Gastrocnemius medialis (tissue), 4 donors: ENCODE results near the gene USP37. TPM values are rescaled to one million over a fixed set of nuclear protein-coding genes. Genes with fewer than 3 reads are reported as not detected.
A peak's percentile ranks its signal among the peaks of the same experiment; 100 is the strongest.

ENCODE experiments used
- ATAC-seq, 2 donors: fragments of 150-250 bp; one replicate each; pipeline ENCODE4 v1.9.1; 2016
- DNase-seq, 2 donors: peaks; one replicate each; pipeline ENCODE4 v3.0.0-alpha.2; 2019
- H3K27ac ChIP-seq, 4 donors: fragments of 200-600 bp; sonication (generic); 1 replicate in 1 of 4; 2 replicates in 3 of 4; pipeline ENCODE4 v1.5.1; 2016 to 2018; ENCODE audit warnings: mild to moderate bottlenecking in 2 of 4, moderate library complexity in 1 of 4
- H3K27me3 ChIP-seq, 3 donors: fragments of 200-600 bp; sonication (generic) in 2 of 3; 1 replicate in 1 of 3; 2 replicates in 2 of 3; pipeline versions ENCODE4 v1.5.1 to v1.6.0; 2016 to 2019; ENCODE audit warnings: mild to moderate bottlenecking in 1 of 3, moderate library complexity in 1 of 3
- H3K36me3 ChIP-seq, 2 donors: fragments of 200-600 bp; sonication (generic) in 1 of 2; one replicate each; pipeline ENCODE4 v1.5.1; 2017 to 2018
- H3K4me1 ChIP-seq, 2 donors: fragments of 200-600 bp; sonication (generic) in 1 of 2; one replicate each; pipeline ENCODE4 v1.5.1; 2016 to 2017; ENCODE audit warnings: mild to moderate bottlenecking in 2 of 2
- H3K4me3 ChIP-seq, 4 donors: fragments of 200-600 bp; sonication (generic) in 3 of 4; 1 replicate in 1 of 4; 2 replicates in 3 of 4; pipeline ENCODE4 v1.5.1; 2016 to 2019; ENCODE audit warnings: mild to moderate bottlenecking in 2 of 4
- H3K9me3 ChIP-seq, 3 donors: fragments of 200-600 bp; sonication (generic) in 2 of 3; 1 replicate in 1 of 3; 2 replicates in 2 of 3; pipeline ENCODE4 v1.5.1; 2016 to 2019
- POLR2A ChIP-seq, 2 donors: fragments of 450-650 bp; IDR thresholded peaks; one replicate each; pipeline ENCODE4 v1.6.1; 2017; ENCODE audit warnings: antibody characterized with exemption in 2 of 2, mild to moderate bottlenecking in 2 of 2, moderate library complexity in 2 of 2
- in situ Hi-C, 4 donors: fragments of 200-750 bp; cut with MboI; loops; one replicate each; pipeline versions ENCODE4 v1.15.0 to v1.8.0; 2017; ENCODE audit warnings: low sequenced_read_pairs in 4 of 4
- intact Hi-C: fragments of 100-400 bp; cut with DNase I; formaldehyde crosslinking; loops from one replicate; pipeline ENCODE4 v1.15.1; 2023; ENCODE audit warnings: low total_unique reads
- total RNA-seq, 4 donors: library from RNA; depleted of rRNA; stranded (reverse); fragments of >200 nt; gene quantifications; one replicate each; pipeline versions ENCODE4 v1.1.0 to v1.2.3, GENCODE V29; 2016
- TF ChIP-seq, protein P1 (sequence below), 5 experiments: fragments of 450-650 bp in 3 of 5; fragments of 200-600 bp in 2 of 5; sonication (generic) in 2 of 5; IDR thresholded peaks in 4 of 5; conservative IDR thresholded peaks in 1 of 5; 1 replicate in 4 of 5; 2 replicates in 1 of 5; pipeline ENCODE4 v1.5.1; 2016 to 2019; ENCODE audit warnings: antibody characterized with exemption in 5 of 5, mild to moderate bottlenecking in 3 of 5, moderate library complexity in 3 of 5

Gene USP37
- total RNA-seq, 4 donors from 2014 or later = 7.0 to 12.4 (median 8.0) TPM

DNA sequence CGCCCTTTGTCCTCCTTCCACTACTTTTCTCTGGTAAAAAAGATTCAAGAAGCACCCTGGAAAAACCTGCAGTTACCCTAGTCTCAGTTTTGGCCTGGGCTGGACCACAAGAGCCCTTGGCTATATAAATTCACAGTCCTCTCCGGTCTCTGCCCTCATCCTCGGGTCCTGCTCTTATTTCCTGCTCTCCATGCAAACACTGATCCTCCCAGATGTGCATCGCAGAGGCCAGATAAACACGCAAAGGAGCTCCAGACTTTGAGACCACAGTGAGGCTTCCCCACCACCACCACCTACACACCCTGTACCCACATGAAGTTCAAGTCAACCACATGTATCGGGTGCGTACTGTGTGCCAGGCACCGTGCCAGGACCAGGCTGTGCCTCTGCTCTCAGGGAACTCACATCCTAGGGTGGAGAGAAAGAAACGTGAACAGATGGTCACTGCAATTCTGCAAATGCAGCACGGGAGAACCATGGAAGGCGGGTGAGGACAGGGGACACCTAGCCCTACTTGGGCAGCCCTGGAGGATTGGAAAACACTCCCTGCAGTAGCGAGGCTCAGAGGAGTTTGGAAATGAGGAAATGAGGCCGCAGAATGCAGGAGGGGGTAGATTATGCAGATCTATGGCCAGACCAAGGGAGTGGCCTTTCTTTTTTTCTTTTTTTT lies 161.1 kb downstream of the USP37 start:
- intact Hi-C loops = loop anchor here (2.0 kb wide), 2 partner anchors 60 to 280 kb away; no protein-coding TSS in a partner anchor
- H3K9me3 ChIP-seq = no peaks in the 10 kb centered on the region
- H3K4me1 ChIP-seq = peaks cover 29 to 32% of the 10 kb centered on the region in 2 donors
- H3K4me3 ChIP-seq = peak overlapping the region; percentile 51 to 63 (median 55)
- in situ Hi-C loops = loop anchor here (5.0 to 25.0 kb wide), 4 partner anchors 55 to 280 kb away; partner anchors contain the start of genes BCS1L (in 2 of the 4), RNF25 (in 2 of the 4), STK36 (in 2 of the 4) and ZNF142 (in 2 of the 4)
- peak; percentile 21 to 34 for ATAC-seq
- DNase-seq = peak; percentile 57 to 71
- H3K27me3 ChIP-seq = no peaks in the 10 kb centered on the region
- H3K27ac ChIP-seq = peak overlapping the region; percentile 81 to 93 (median 88)
- TF ChIP-seq, protein P1, sequence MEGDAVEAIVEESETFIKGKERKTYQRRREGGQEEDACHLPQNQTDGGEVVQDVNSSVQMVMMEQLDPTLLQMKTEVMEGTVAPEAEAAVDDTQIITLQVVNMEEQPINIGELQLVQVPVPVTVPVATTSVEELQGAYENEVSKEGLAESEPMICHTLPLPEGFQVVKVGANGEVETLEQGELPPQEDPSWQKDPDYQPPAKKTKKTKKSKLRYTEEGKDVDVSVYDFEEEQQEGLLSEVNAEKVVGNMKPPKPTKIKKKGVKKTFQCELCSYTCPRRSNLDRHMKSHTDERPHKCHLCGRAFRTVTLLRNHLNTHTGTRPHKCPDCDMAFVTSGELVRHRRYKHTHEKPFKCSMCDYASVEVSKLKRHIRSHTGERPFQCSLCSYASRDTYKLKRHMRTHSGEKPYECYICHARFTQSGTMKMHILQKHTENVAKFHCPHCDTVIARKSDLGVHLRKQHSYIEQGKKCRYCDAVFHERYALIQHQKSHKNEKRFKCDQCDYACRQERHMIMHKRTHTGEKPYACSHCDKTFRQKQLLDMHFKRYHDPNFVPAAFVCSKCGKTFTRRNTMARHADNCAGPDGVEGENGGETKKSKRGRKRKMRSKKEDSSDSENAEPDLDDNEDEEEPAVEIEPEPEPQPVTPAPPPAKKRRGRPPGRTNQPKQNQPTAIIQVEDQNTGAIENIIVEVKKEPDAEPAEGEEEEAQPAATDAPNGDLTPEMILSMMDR (IDR thresholded peaks at IDR 0.05 in 4 of 5, conservative IDR thresholded peaks at IDR 0.05 in 1 of 5) = no peak
- no peak for TF ChIP-seq POLR2A (IDR thresholded peaks at IDR 0.05)
- peaks cover 0 to 30% of the 10 kb centered on the region in 2 donors for H3K36me3 ChIP-seq

DNA sequence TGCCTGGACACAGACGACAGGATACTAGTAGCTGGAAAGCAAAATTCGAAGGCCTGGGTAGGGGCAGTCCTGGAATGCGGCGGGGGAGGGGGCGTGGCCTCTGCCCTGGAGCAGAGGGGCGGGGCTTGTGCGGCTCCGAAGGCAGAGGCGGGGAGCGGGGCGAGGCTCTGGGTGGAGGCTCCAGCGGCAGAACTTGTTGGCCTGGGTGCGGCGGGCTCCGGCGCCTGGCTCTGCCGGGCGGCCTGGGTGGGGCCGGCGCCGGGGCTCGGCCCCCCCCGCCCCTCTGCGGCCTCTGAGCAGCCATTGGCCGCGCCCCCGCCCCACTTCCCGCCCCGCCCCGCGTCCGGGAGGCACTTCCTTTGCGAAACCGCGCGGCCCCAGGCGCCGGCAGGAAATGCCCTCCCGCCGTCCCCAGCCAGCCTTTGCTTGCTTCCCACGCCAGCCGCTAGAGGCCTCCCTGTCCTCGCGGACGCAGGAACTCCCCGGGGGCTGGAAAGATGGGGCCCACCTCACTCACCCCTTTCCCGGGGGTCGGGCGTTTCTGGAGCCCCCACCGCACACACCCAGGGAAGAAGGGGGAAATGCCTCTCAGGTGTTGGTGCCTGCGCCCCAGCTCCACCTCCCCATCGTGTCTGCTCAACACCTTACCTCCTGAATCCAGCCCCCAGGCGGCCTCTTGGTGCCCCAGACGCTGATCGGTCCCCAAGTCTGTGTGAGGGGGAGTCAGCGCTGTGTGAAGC lies 161.8 kb downstream of the USP37 start:
- in situ Hi-C loops (loop anchor here (5.0 to 25.0 kb wide), 4 partner anchors 56 to 281 kb away; partner anchors contain the start of genes BCS1L (in 2 of the 4), RNF25 (in 2 of the 4), STK36 (in 2 of the 4) and ZNF142 (in 2 of the 4)), intact Hi-C loops (loop anchor here (2.0 kb wide), 2 partner anchors 60 to 280 kb away; no protein-coding TSS in a partner anchor)
- peaks cover 36 to 39% of the 10 kb centered on the region in 2 donors for H3K4me1 ChIP-seq

DNA sequence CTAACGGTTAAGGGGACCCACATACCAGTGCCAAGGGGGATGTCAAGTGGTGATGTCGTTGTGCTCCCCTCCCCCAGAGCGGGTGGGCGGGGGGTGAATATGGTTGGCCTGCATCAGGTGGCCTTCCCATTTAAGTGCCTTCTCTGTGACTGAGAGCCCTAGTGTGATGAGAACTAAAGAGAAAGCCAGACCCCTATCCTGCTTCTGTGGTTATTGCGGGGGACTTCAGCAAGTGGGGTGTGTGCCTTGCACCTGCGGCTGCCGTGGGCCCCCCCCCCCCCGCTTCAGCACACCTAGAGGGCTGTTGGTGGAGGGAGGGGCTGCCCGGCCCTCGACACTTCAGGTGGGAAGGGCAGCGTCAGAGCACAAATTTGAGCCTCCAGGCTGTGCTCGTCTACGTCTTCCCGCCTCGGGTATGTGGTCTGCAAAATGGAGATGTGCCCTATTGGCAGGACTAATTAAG lies 162.4 kb downstream of the USP37 start:
- peak in 1 of 2 donors; percentile 1 for ATAC-seq
- peaks cover 0 to 40% of the 10 kb centered on the region in 2 donors for H3K36me3 ChIP-seq
- intact Hi-C loops = loop anchor here (2.0 kb wide), 2 partner anchors 61 to 281 kb away; no protein-coding TSS in a partner anchor
- TF ChIP-seq POLR2A (IDR thresholded peaks at IDR 0.05) = no peak
- TF ChIP-seq, protein P1 (IDR thresholded peaks at IDR 0.05 in 4 of 5, conservative IDR thresholded peaks at IDR 0.05 in 1 of 5) = peak in 1 of 5 experiments; percentile 9
- in situ Hi-C loops = loop anchor here (5.0 to 25.0 kb wide), 4 partner anchors 57 to 282 kb away; partner anchors contain the start of genes BCS1L (in 2 of the 4), RNF25 (in 2 of the 4), STK36 (in 2 of the 4) and ZNF142 (in 2 of the 4)
- H3K27me3 ChIP-seq = no peaks in the 10 kb centered on the region
- H3K27ac ChIP-seq = peak overlapping the region; percentile 81 to 93 (median 88)
- DNase-seq = no peak
- H3K9me3 ChIP-seq = no peaks in the 10 kb centered on the region
- peak overlapping the region; percentile 48 to 72 (median 52) for H3K4me3 ChIP-seq
- H3K4me1 ChIP-seq = peaks cover 42 to 43% of the 10 kb centered on the region in 2 donors

More for the DNA sequence above, 161.8 kb downstream of the USP37 start:
- peak; percentile 93 to 96 for DNase-seq
- Histone ChIP-seq H3K27me3 (no peaks in the 10 kb centered on the region), H3K4me3 (peak overlapping the region; percentile 51 to 72 (median 55)), H3K9me3 (no peaks in the 10 kb centered on the region), H3K36me3 (peaks cover 0 to 37% of the 10 kb centered on the region in 2 donors), H3K27ac (peak overlapping the region; percentile 81 to 93 (median 88))
- peak; percentile 82 to 83 for ATAC-seq
- TF ChIP-seq POLR2A (IDR thresholded peaks at IDR 0.05) = no peak
- TF ChIP-seq, protein P1 (IDR thresholded peaks at IDR 0.05 in 4 of 5, conservative IDR thresholded peaks at IDR 0.05 in 1 of 5) = peak; percentile 78 to 91 (median 85)

DNA sequence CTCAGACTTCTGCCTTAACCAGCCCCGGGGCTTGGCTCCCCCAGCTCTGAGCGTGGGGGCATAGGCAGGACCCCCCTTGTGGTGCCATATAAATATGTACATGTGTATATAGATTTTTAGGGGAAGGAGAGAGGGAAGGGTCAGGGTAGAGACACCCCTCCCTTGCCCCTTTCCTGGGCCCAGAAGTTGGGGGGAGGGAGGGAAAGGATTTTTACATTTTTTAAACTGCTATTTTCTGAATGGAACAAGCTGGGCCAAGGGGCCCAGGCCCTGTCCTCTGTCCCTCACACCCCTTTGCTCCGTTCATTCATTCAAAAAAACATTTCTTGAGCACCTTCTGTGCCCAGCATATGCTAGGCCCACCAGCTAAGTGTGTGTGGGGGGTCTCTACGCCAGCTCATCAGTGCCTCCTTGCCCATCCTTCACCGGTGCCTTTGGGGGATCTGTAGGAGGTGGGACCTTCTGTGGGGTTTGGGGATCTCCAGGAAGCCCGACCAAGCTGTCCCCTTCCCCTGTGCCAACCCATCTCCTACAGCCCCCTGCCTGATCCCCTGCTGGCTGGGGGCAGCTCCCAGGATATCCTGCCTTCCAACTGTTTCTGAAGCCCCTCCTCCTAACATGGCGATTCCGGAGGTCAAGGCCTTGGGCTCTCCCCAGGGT lies 162.9 kb downstream of the USP37 start:
- Histone ChIP-seq H3K4me1 (peaks cover 43 to 44% of the 10 kb centered on the region in 2 donors), H3K9me3 (no peaks in the 10 kb centered on the region), H3K4me3 (peak overlapping the region; percentile 48 to 72 (median 52)), H3K36me3 (peaks cover 0 to 40% of the 10 kb centered on the region in 2 donors), H3K27ac (peak overlapping the region; percentile 81 to 93 (median 88)), H3K27me3 (no peaks in the 10 kb centered on the region)
- DNase-seq (no peak), ATAC-seq (no peak)
- in situ Hi-C loops (loop anchor here (5.0 to 25.0 kb wide), 4 partner anchors 57 to 282 kb away; partner anchors contain the start of genes BCS1L (in 2 of the 4), RNF25 (in 2 of the 4), STK36 (in 2 of the 4) and ZNF142 (in 2 of the 4)), intact Hi-C loops (no loop called here)
- TF ChIP-seq POLR2A (IDR thresholded peaks at IDR 0.05) = no peak
- TF ChIP-seq, protein P1 (IDR thresholded peaks at IDR 0.05 in 4 of 5, conservative IDR thresholded peaks at IDR 0.05 in 1 of 5) = no peak
